Diencephalon (tissue), 1 donor: Measurements from ENCODE around the gene HOXB2. TPM values are rescaled to one million over a fixed set of nuclear protein-coding genes. Genes with fewer than 3 reads are reported as not detected.

Experiments
- total RNA-seq: library from RNA; depleted of rRNA; stranded (reverse); fragments of >200 nt; gene quantifications from one replicate; pipeline ENCODE4 v1.2.3, GENCODE V29; 2014

The HOXB2 gene
- not detected for total RNA-seq

DNA sequence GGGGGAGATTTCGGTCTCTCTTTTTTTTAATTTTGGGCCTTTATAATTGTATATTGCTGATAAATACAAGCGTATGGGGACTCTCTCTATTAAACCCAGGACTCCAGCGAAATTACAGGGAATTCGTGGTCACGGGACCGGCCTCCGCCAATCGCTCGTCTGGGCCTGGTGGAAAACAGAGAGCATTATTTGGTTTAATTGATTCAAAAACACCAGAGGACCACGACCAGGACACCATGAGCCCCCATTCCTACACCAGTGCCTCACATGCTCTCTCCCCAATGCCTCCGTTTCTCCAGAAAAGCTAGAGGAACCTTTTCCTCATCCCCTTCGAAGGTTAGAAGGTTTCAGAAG is at the start of gene HOXB2:
Gene HOXB2 (minus strand): TSS at position 88 of the 354 bp plus-strand sequence. CDS start 198 bp downstream, outside the sequence.

GRCh38 chr17:48593126-48593829 is 48.4 kb upstream of the HOXB2 start, which contains the start of gene HOXB5:
Gene HOXB5, minus strand, starts transcription at chr17:48593779. Its CDS starts 97 bp downstream, at chr17:48593682.

DNA sequence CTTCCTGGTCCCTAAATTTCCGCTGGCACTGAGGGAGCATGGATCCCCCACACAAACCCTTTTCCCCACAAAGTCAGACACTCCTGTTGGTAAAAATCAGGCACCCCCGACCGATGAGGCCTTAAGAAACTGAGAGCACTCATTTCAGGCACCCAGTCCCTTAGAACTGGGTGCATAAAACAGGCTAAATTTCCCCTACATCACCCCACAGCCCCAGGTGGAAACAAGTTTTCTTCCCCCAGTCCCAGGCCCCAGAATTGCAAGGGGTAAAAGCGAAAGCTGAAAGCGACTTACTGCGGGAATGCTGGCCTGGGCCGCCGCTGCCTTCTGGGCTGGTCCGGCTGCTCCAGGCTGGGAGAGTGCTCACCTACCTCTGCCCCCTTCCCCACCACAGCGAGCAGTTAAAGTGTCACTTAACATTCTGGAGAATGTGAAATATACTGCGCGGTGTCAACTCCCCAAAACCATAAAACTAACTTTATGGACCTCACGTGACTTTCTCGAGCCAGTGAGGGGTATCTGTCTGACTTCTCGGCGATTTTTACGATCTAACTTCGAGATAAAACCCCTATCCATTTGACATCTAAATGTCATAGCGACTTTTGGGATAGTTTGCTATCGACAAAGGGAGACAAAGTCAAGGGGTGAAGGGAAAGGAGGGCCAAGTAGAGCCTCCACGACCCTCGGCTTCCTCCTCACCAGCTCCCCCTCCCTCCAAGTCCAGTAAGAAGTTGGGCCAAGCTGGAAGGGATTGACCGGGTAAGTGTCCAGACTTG is 45.1 kb upstream of the HOXB2 start, which contains the start of gene HOXB3:
Gene HOXB3 (minus strand): TSS at position 411 of the 776 bp plus-strand sequence. CDS start 37,767 bp downstream, outside the sequence.

GRCh38 chr17:48577946-48578615 is 33.2 kb upstream of the HOXB2 start, which contains the start of gene HOXB4:
Gene HOXB4, minus strand, starts transcription at chr17:48578350. Its CDS starts 31 bp downstream, at chr17:48578319.

GRCh38 chr17:48530887-48531272 is 14.0 kb downstream of the HOXB2 start, which contains the start of gene HOXB1:
Gene HOXB1, minus strand, starts transcription at chr17:48531011. Its CDS starts 107 bp downstream, at chr17:48530904.

Other genes with a start within 250 kb of the HOXB2 start
- gene SKAP1, start 114.9 kb downstream of the HOXB2 start, total RNA-seq: 0.92 TPM
- gene HOXB1, start 14.1 kb downstream of the HOXB2 start, total RNA-seq: not detected
- gene HOXB4, start 33.2 kb upstream of the HOXB2 start, total RNA-seq: not detected
- not detected for gene HOXB3, start 45.1 kb upstream of the HOXB2 start, total RNA-seq
- gene HOXB5, start 48.7 kb upstream of the HOXB2 start, total RNA-seq: not detected
- gene HOXB6, start 59.9 kb upstream of the HOXB2 start, total RNA-seq: not detected
- gene HOXB7, start 65.9 kb upstream of the HOXB2 start, total RNA-seq: not detected
- gene HOXB8, start 70.2 kb upstream of the HOXB2 start, total RNA-seq: not detected
- not detected for gene HOXB9, start 81.2 kb upstream of the HOXB2 start, total RNA-seq
- not detected for gene PRAC1, start 177.4 kb upstream of the HOXB2 start, total RNA-seq
- gene PRAC2, start 178.1 kb upstream of the HOXB2 start, total RNA-seq: not detected
- not detected for gene HOXB13, start 183.6 kb upstream of the HOXB2 start, total RNA-seq